ENCODE results near the gene CDK5RAP1. TPM values are rescaled to one million over a fixed set of nuclear protein-coding genes. Genes with fewer than 3 reads are reported as not detected.

The CDK5RAP1 gene
- total and polyA plus RNA-seq, 2 donors (not counting 3 experiments of a cell fraction or from before 2014, with no cell fraction given): 30.8 to 36.5 TPM

DNA sequence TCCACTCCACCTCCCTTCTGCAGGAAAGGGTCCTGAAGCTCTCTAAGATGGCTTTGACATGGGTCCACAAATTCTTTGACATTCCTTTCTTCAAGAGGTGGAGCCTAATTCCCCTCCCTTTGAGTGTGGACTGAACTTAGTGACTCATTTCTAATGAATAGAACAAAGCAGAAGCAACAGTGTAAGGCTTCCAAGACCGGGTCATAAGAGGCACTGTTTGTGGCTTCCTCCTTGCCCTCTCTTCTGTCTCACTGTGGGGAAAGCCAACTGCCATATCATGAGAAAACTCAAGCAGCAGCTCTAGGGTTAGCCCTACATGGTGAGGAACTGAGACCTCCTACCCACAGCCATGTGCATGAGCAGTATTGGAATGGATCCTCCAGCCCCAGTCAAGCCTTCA lies 5.9 kb upstream of the CDK5RAP1 start:
- ChIA-PET POLR2A (no interaction called here), CTCF (no interaction called here)
- Histone ChIP-seq H3K9me1 (replicated peaks; ENCODE audit: control insufficient read depth, extremely low read depth, insufficient read depth, low read length) (no peaks in the 10 kb centered on the region), H3K9ac (replicated peaks; ENCODE audit: extremely low read depth, insufficient read depth, low read length) (no peak overlapping the region), H3K9me3 (replicated peaks; ENCODE audit: control insufficient read depth, insufficient read depth, low read length) (no peaks in the 10 kb centered on the region), H4K20me1 (replicated peaks; ENCODE audit: control insufficient read depth, extremely low read depth, insufficient read depth, low read length) (no peaks in the 10 kb centered on the region), H3K27me3 (ENCODE audit: control insufficient read depth in 2 of 2, insufficient read depth in 2 of 2, low read length in 2 of 2) (no peaks in the 10 kb centered on the region), H3K4me3 (replicated peaks in 1 of 3; ENCODE audit: insufficient read depth in 1 of 3, low read depth in 1 of 3, low read length in 3 of 3) (no peak overlapping the region), H3K4me1 (ENCODE audit: control insufficient read depth, extremely low read depth, insufficient read depth, low read length) (peaks cover 1% of the 10 kb centered on the region), H3K36me3 (ENCODE audit: control insufficient read depth in 2 of 2, extremely low read depth in 1 of 2, insufficient read depth in 2 of 2, low read length in 2 of 2) (peaks cover 0 to 2% of the 10 kb centered on the region in 2 experiments), H3K27ac (ENCODE audit: insufficient read depth, low read depth, low read length) (no peak overlapping the region), H3K79me2 (ENCODE audit: control insufficient read depth, insufficient read depth, low read length) (no peaks in the 10 kb centered on the region), H3K4me2 (ENCODE audit: insufficient read depth, low read length) (no peak overlapping the region), H2AFZ (ENCODE audit: low read depth, low read length) (no peak overlapping the region)
- BruUV-seq (replicated peaks): no TSS peak
- intact Hi-C loops (cut with micrococcal nuclease): no loop called here
- TF ChIP-seq POLR2A (IDR thresholded peaks at IDR 0.05; ENCODE audit: low read depth, low read length) (no peak), POLR2AphosphoS5 (IDR thresholded peaks at IDR 0.05; ENCODE audit: insufficient read depth, low read depth, low read length) (no peak), EZH2 (IDR thresholded peaks at IDR 0.05; ENCODE audit: borderline replicate concordance, low read depth, low read length, severe bottlenecking) (no peak), MYC (IDR thresholded peaks at IDR 0.05; ENCODE audit: low read depth, low read length) (no peak), FOS (IDR thresholded peaks at IDR 0.05; ENCODE audit: borderline replicate concordance, insufficient read depth, low read length) (no peak), GATA2 (IDR thresholded peaks at IDR 0.05; ENCODE audit: insufficient read depth, insufficient read length, low read depth, low read length) (no peak), JUN (IDR thresholded peaks at IDR 0.05; ENCODE audit: borderline replicate concordance, insufficient read depth, insufficient read length, low read depth) (no peak)
- TF ChIP-seq, protein P1, sequence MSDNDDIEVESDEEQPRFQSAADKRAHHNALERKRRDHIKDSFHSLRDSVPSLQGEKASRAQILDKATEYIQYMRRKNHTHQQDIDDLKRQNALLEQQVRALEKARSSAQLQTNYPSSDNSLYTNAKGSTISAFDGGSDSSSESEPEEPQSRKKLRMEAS (IDR thresholded peaks at IDR 0.05; ENCODE audit: insufficient read depth, insufficient read length): no peak
- TF ChIP-seq, protein P2, sequence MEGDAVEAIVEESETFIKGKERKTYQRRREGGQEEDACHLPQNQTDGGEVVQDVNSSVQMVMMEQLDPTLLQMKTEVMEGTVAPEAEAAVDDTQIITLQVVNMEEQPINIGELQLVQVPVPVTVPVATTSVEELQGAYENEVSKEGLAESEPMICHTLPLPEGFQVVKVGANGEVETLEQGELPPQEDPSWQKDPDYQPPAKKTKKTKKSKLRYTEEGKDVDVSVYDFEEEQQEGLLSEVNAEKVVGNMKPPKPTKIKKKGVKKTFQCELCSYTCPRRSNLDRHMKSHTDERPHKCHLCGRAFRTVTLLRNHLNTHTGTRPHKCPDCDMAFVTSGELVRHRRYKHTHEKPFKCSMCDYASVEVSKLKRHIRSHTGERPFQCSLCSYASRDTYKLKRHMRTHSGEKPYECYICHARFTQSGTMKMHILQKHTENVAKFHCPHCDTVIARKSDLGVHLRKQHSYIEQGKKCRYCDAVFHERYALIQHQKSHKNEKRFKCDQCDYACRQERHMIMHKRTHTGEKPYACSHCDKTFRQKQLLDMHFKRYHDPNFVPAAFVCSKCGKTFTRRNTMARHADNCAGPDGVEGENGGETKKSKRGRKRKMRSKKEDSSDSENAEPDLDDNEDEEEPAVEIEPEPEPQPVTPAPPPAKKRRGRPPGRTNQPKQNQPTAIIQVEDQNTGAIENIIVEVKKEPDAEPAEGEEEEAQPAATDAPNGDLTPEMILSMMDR (IDR thresholded peaks at IDR 0.05; ENCODE audit: extremely low read depth in 1 of 2, insufficient read depth in 1 of 2, low read depth in 1 of 2, low read length in 2 of 2): no peak
- FAIRE-seq (peak; percentile 63), DNase-seq (ENCODE audit: low read depth, low spot score) (no peak)
- dilution Hi-C loops (cut with MboI; ENCODE audit: extremely low pct_ligation_motif_present, low sequenced_read_pairs): no loop called here

Data from endothelial cell of umbilical vein (primary cell).